T-helper 17 cell (primary cell): ENCODE results near the gene CRIM1. TPM values are rescaled to one million over a fixed set of nuclear protein-coding genes. Genes with fewer than 3 reads are reported as not detected.

Source experiments
- ATAC-seq: fragments of 150-1000 bp; cut with Tn5 transposase; 2 replicates; pipeline ENCODE4 v1.10.0; 2021; ENCODE audit warnings: mild to moderate bottlenecking, moderate library complexity
- DNase-seq, 3 donors: peaks; one replicate each; pipeline versions ENCODE4 v3.0.0 to v3.0.0-alpha.2; 2020 to 2021
- H3K9me3 ChIP-seq: one replicate; pipeline ENCODE4 v1.7.0; 2013; ENCODE audit warnings: low read length, mild to moderate bottlenecking; ENCODE audit not compliant: control insufficient read depth, poor library complexity, severe bottlenecking
- H3K27ac Mint-ChIP-seq: one replicate; pipeline ENCODE4 v1.8.0; 2022; ENCODE audit warnings: mild to moderate bottlenecking, moderate library complexity, mixed read lengths
- H3K27me3 Mint-ChIP-seq: one replicate; pipeline ENCODE4 v1.8.0; 2022; ENCODE audit warnings: mixed read lengths
- H3K36me3 Mint-ChIP-seq: one replicate; pipeline ENCODE4 v1.8.0; 2022; ENCODE audit warnings: low read depth, mixed read lengths
- H3K4me1 Mint-ChIP-seq: one replicate; pipeline ENCODE4 v1.8.0; 2022; ENCODE audit warnings: mild to moderate bottlenecking, mixed read lengths
- H3K4me3 Mint-ChIP-seq: one replicate; pipeline ENCODE4 v1.8.0; 2022; ENCODE audit warnings: mild to moderate bottlenecking, moderate library complexity, mixed read lengths
- total RNA-seq, 4 donors: library from RNA in 2 of 4; stranded (reverse) in 2 of 4; gene quantifications; one replicate each; pipeline ENCODE4 v1.2.3 and lab custom pipeline; 2022 to 2026

The CRIM1 gene
- total RNA-seq, 2 donors from 2014 or later = 2.2 to 2.3 TPM

DNA sequence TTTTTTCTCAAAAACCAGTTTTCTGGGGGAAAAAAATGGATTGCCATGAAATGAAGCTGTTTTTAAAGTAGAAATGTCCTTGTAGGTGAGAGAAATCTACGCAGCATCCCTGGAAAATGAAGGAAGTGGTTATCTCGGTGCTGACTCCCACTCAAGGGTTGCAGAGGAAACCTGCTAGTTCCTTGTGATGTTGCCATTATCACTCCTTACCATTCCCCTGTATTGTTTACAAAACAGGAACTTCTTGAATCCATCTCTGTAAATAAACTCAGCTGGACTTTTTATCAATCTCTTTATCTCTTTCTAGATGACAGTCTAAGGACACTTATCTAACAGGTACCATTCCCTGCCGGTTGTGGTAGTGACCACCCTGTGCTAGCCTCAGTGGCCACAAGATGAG lies 181.2 kb downstream of the CRIM1 start:
- ATAC-seq = no peak
- H3K27me3 Mint-ChIP-seq = no peaks in the 10 kb centered on the region
- DNase-seq = no peak
- H3K4me1 Mint-ChIP-seq = no peaks in the 10 kb centered on the region
- no peak overlapping the region for H3K4me3 Mint-ChIP-seq
- H3K27ac Mint-ChIP-seq = no peak overlapping the region
- no peaks in the 10 kb centered on the region for H3K36me3 Mint-ChIP-seq
- no peaks in the 10 kb centered on the region for H3K9me3 ChIP-seq

DNA sequence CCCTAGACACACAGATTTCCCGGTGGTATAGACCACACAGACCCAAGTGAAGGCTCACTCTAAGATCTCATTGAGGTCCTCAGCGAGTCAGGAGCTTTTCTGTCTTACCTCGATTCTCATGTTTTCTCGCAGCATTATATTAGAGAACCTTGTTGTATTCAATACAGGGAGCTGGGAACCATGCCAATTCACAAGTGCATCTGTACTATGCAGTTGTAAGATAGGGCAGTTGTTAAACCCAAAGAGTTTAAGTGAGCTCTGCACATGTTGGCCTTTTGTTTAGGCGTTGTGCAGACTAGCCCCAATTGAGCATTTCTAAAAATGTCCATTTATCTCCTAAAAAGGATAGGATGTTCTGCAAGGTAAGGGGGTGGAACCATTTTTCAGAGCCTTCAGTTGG lies 182.8 kb downstream of the CRIM1 start:
- no peaks in the 10 kb centered on the region for H3K9me3 ChIP-seq
- DNase-seq (no peak), ATAC-seq (no peak)
- Mint-ChIP-seq H3K27me3 (no peaks in the 10 kb centered on the region), H3K4me1 (no peaks in the 10 kb centered on the region), H3K4me3 (no peak overlapping the region), H3K36me3 (no peaks in the 10 kb centered on the region), H3K27ac (no peak overlapping the region)

DNA sequence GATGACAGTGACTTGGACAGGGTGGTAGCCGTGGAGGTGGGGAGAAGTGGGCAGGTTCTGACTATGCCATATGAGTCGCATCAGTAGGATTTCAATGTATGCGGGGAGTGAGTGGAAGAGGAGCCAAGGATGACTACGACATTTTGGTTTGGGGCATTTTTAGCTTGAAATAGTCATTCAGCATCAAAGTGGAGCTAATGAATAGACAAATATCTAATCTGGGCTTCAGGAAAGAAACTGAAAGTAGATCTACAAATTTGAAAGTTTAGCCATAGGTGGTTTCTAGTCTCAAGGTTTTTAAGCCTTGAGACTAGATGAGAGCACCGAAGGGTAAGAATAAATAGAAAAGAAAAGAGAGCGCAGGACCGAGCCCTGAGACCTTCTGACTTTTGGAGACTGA lies 184.1 kb downstream of the CRIM1 start:
- Mint-ChIP-seq H3K36me3 (no peaks in the 10 kb centered on the region), H3K4me1 (no peaks in the 10 kb centered on the region), H3K4me3 (no peak overlapping the region), H3K27ac (no peak overlapping the region), H3K27me3 (no peaks in the 10 kb centered on the region)
- H3K9me3 ChIP-seq = no peaks in the 10 kb centered on the region
- no peak for DNase-seq
- no peak for ATAC-seq

DNA sequence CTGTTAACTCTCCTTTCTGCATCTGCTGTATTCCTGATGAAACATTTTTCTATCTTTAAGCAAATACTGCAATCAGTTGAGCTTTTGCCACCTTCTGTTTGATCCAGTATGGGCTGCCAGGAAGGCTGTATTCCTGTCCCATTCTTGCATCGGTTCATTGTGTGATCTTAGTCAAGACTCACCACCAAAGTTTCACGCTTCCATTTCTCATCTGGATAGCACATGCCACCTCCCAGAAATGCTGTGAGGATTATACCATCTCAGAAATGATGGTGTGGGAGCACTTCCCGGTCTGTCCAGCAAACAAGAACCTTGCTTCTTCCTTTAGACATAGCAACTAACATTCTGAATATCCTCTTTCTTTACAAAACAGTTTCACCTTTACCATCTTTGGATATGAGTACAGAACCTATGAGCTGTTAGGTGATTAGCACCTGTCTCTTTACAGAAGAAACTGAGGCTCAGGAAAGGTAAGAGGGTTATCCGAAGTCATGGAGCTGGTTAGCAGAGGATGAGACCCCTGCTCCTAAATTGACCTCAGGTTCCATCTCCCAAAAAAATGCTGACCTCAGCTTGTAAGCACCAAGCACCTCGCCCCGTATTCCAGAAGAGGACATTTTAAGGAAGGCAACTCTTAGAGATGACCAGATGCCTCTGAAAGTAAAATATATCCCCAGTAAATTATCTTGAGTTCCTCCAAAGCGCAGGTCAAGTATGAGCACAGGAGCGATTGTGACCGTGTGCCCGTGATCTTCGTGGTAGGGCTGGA lies 185.6 kb downstream of the CRIM1 start:
- H3K9me3 ChIP-seq = no peaks in the 10 kb centered on the region
- H3K4me1 Mint-ChIP-seq = no peaks in the 10 kb centered on the region
- no peak overlapping the region for H3K27ac Mint-ChIP-seq
- no peaks in the 10 kb centered on the region for H3K27me3 Mint-ChIP-seq
- DNase-seq = no peak
- no peak for ATAC-seq
- peaks cover 3% of the 10 kb centered on the region for H3K36me3 Mint-ChIP-seq
- no peak overlapping the region for H3K4me3 Mint-ChIP-seq

DNA sequence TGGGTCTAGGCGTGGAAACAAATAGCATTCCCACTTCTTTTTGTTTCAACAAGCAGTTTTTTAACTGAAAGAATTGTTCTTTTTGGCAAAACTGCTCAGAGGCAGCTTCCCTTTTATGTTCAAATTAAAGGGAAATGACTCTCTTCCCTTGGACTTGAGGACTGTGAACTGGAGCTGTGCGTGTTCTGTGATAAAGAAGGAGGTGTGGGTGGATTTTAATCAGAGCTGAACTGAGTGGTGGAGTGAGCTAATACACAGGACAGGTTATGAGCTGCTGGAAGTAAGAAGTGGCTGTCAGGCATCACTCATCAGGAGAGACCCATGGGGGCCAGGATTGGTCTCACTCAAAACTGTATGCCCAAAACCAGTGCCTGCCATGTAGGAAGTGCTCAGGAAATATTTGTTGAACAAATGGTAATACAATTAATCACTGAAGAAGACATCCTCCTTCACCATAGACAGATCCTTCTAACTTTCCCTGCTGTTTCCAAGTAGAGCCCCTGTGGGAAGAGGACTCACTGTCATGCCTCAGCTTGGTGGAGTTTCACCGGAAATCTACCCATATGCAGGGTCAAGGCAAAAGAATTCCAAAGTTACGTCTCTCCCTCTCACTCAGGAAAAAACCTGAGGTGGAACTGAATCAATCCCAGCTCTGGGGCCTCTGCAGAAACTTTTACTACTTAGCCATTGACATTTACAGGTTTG lies 186.5 kb downstream of the CRIM1 start:
- H3K27me3 Mint-ChIP-seq = no peaks in the 10 kb centered on the region
- no peaks in the 10 kb centered on the region for H3K9me3 ChIP-seq
- DNase-seq (no peak), ATAC-seq (no peak)
- H3K36me3 Mint-ChIP-seq = peaks cover 3% of the 10 kb centered on the region
- H3K4me3 Mint-ChIP-seq = no peak overlapping the region
- H3K27ac Mint-ChIP-seq = no peak overlapping the region
- no peaks in the 10 kb centered on the region for H3K4me1 Mint-ChIP-seq

DNA sequence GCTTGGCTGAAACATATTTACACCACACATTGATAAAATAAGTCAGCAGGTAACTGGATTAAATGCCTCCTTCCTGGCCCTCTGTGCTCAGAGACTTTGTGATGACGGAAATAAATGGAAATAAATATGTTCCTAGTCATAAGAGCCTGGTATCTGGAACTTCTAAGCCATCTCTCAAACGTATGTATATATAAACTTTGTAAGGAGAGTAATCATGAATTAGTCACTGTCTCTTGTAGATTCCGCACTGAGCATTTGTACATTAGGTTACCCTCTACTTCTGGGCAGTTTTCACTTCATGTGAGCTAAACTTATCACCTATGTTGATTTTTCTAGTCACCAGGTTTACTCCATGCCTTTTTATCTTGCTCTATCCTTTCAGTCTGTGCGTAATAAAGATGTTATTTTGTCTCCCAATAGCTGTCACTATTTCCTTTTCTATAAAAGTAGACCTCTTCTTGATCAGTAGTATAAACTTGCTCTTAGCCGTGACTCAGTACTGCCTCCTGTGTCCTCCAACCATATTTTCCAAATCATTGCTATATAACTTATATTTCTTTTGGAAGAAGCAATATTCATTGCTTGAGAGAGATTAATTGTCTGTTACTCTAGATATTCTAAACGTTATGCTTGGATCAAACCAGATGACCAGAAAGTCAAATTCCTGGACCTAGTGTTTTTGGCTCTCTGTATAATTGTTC lies 189.2 kb downstream of the CRIM1 start:
- no peaks in the 10 kb centered on the region for H3K27me3 Mint-ChIP-seq
- H3K9me3 ChIP-seq = no peaks in the 10 kb centered on the region
- H3K4me3 Mint-ChIP-seq = no peak overlapping the region
- H3K36me3 Mint-ChIP-seq = peaks cover 13% of the 10 kb centered on the region
- peaks cover 5% of the 10 kb centered on the region for H3K4me1 Mint-ChIP-seq
- H3K27ac Mint-ChIP-seq = no peak overlapping the region
- no peak for ATAC-seq
- DNase-seq = no peak

DNA sequence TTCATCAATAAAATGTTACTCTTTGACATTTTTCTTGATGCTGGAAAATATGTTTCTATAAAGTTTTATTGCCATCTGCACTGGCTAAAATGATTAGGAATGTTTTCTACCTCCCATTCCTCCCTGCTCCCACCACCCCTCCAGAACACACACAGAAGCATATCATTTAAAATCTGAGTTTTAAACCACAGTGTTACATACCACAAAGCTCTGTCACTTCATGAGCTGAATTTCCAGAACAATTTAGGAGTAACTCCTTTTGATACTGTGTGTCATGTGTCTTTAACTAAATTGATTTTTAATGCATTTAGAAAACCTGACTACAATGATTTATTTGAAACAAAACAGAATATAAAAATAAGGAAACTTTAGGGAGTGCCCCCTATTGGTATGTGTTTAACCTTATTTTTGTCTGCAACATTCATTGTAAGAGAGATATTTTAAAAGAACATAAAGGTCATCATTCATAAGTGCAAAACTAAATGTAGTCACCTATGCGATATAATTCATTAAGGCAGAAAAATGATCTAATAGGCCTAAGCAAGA lies 190.4 kb downstream of the CRIM1 start:
- no peak for ATAC-seq
- peaks cover 5% of the 10 kb centered on the region for H3K4me1 Mint-ChIP-seq
- H3K27ac Mint-ChIP-seq = no peak overlapping the region
- no peak for DNase-seq
- H3K36me3 Mint-ChIP-seq = peaks cover 13% of the 10 kb centered on the region
- no peaks in the 10 kb centered on the region for H3K9me3 ChIP-seq
- H3K27me3 Mint-ChIP-seq = no peaks in the 10 kb centered on the region
- H3K4me3 Mint-ChIP-seq = no peak overlapping the region

DNA sequence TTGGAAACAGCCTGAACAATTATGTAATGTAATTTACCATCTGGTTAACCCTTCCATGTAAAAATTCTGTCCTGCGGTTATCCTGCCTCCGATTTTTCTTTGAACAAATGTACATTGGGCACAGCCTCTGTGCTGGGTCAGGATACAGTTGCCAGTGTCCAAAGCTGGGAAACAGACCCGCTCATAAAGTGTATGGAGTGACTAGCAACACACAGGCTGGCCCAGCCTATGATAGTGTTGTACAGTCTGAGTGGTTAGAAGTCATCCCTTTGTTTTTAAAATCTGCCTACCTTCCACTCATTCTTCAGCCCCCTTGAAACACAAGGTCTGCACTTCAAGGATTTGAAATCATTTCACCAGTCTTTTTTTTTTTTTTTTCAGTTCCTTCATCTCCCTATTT lies 192.3 kb downstream of the CRIM1 start:
- Mint-ChIP-seq H3K4me3 (no peak overlapping the region), H3K27me3 (no peaks in the 10 kb centered on the region), H3K36me3 (peaks cover 13% of the 10 kb centered on the region), H3K27ac (no peak overlapping the region), H3K4me1 (peaks cover 5% of the 10 kb centered on the region)
- no peaks in the 10 kb centered on the region for H3K9me3 ChIP-seq
- ATAC-seq = no peak
- DNase-seq = no peak

DNA sequence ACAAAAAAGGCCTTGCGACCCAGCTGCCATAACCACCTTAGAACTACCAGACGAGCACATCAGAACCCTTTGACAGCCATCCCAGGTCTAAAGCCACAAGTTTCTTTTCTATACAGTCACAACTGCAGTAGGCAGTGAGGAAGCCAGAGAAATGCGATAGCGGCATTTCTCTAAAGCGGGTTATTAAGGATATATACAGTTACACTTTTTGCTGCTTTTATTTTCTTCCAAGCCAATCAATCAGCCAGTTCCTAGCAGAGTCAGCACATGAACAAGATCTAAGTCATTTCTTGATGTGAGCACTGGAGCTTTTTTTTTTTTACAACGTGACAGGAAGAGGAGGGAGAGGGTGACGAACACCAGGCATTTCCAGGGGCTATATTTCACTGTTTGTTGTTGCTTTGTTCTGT lies 193.6 kb downstream of the CRIM1 start:
- H3K27me3 Mint-ChIP-seq = no peaks in the 10 kb centered on the region
- DNase-seq = no peak
- no peak for ATAC-seq
- no peaks in the 10 kb centered on the region for H3K9me3 ChIP-seq
- peaks cover 15% of the 10 kb centered on the region for H3K36me3 Mint-ChIP-seq
- H3K4me1 Mint-ChIP-seq = peaks cover 7% of the 10 kb centered on the region
- H3K4me3 Mint-ChIP-seq = no peak overlapping the region
- no peak overlapping the region for H3K27ac Mint-ChIP-seq

DNA sequence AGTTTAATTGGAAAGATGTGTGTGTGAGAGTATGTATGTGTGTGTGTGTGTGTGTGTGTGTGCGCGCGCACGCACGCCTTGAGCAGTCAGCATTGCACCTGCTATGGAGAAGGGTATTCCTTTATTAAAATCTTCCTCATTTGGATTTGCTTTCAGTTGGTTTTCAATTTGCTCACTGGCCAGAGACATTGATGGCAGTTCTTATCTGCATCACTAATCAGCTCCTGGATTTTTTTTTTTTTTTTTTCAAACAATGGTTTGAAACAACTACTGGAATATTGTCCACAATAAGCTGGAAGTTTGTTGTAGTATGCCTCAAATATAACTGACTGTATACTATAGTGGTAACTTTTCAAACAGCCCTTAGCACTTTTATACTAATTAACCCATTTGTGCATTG lies 194.4 kb downstream of the CRIM1 start:
- no peak overlapping the region for H3K4me3 Mint-ChIP-seq
- ATAC-seq = no peak
- peaks cover 15% of the 10 kb centered on the region for H3K36me3 Mint-ChIP-seq
- DNase-seq = no peak
- H3K27me3 Mint-ChIP-seq = no peaks in the 10 kb centered on the region
- peaks cover 7% of the 10 kb centered on the region for H3K4me1 Mint-ChIP-seq
- H3K27ac Mint-ChIP-seq = no peak overlapping the region
- H3K9me3 ChIP-seq = no peaks in the 10 kb centered on the region

DNA sequence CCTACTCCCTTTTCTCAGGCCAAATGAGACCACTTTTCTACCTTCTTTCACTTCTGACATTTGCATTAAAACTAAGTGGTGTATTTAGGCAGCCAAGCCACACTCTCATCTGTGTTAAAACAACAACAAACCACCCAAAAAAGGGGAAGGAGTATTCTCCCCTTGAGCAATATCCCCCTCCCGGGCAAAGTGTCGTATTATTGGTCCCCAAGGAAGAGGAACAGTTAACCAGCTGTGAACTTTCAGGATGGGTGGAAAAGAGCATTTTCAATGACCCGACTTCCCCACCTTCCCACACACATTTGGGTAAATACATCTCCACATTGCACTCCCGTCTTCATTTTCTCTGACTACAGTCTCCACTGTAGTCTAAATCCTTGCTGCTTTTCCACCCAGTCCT lies 198.1 kb downstream of the CRIM1 start:
- Mint-ChIP-seq H3K4me1 (peaks cover 7% of the 10 kb centered on the region), H3K36me3 (peaks cover 10% of the 10 kb centered on the region), H3K27me3 (no peaks in the 10 kb centered on the region), H3K4me3 (no peak overlapping the region), H3K27ac (no peak overlapping the region)
- ATAC-seq (no peak), DNase-seq (no peak)
- H3K9me3 ChIP-seq = no peaks in the 10 kb centered on the region

DNA sequence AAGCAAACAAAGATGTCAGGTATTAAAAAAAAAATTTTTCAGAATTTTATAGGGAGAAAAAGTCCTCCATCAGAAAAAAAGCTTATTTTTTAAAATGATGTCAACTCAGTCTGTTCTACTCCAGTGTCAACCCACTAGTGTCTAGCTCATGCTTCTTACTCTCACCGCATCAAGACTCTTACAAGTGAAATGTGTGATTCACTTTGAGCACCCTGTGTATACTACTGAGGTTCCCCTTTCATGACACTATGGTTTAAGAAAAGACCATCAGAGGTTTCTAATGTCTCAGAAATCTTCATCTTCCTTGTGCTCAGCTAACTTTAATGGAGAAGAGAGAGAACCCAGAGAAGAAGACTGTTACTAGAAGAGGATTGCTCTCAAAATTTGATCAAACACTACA lies 199.0 kb downstream of the CRIM1 start:
- no peak for DNase-seq
- Mint-ChIP-seq H3K27me3 (no peaks in the 10 kb centered on the region), H3K4me3 (no peak overlapping the region), H3K4me1 (peaks cover 7% of the 10 kb centered on the region), H3K27ac (no peak overlapping the region), H3K36me3 (peaks cover 8% of the 10 kb centered on the region)
- no peak for ATAC-seq
- H3K9me3 ChIP-seq = no peaks in the 10 kb centered on the region

DNA sequence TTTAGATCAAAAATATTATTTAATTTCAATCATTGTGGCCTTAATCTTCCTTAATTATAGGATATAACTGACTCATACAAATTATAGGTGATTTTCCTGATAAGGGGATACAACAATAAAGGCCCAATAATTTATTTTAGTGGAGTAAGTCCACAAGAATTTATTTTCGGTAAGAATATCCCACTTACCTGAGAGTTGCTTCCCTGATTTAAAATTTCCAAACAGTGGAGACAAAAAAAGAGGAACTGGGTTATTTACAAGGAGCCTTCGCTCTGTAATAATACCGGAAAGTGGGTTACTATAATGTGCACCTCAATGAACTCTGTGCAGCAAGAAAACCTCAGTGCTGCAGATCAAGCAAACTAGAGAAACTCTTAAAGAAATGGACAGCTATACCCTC lies 200.2 kb downstream of the CRIM1 start:
- no peak overlapping the region for H3K27ac Mint-ChIP-seq
- peaks cover 11% of the 10 kb centered on the region for H3K36me3 Mint-ChIP-seq
- peaks cover 7% of the 10 kb centered on the region for H3K4me1 Mint-ChIP-seq
- ATAC-seq (no peak), DNase-seq (no peak)
- no peaks in the 10 kb centered on the region for H3K9me3 ChIP-seq
- H3K4me3 Mint-ChIP-seq = no peak overlapping the region
- no peaks in the 10 kb centered on the region for H3K27me3 Mint-ChIP-seq
